ENCODE data around the gene FHIT. TPM values are rescaled to one million over a fixed set of nuclear protein-coding genes. Genes with fewer than 3 reads are reported as not detected.

FHIT gene
- total RNA-seq, 1 donor from 2014 or later: 21.5 TPM

- DNase-seq (no peak), ATAC-seq (ENCODE audit: poor library complexity) (no peak)
- intact Hi-C loops (cut with DNase I): no loop called here
Measured at GRCh38 chr3:60770532-60770931, 480.7 kb downstream of the FHIT start.

- DNase-seq (no peak), ATAC-seq (ENCODE audit: poor library complexity) (no peak)
- intact Hi-C loops (cut with DNase I): no loop called here
Measured at GRCh38 chr3:60767536-60767935, 483.7 kb downstream of the FHIT start.

GRCh38 chr3:60765776-60766175 is 485.5 kb downstream of the FHIT start:
- DNase-seq (no peak), ATAC-seq (ENCODE audit: poor library complexity) (no peak)
- intact Hi-C loops (cut with DNase I): no loop called here

GRCh38 chr3:60764870-60765269 is 486.4 kb downstream of the FHIT start:
- ATAC-seq (ENCODE audit: poor library complexity): no peak
- intact Hi-C loops (cut with DNase I): no loop called here
- no peak for DNase-seq

GRCh38 chr3:60760145-60760544 is 491.1 kb downstream of the FHIT start:
- ATAC-seq (ENCODE audit: poor library complexity) (no peak), DNase-seq (no peak)
- intact Hi-C loops (cut with DNase I): no loop called here

GRCh38 chr3:60759439-60759838 is 491.8 kb downstream of the FHIT start:
- intact Hi-C loops (cut with DNase I): no loop called here
- DNase-seq (no peak), ATAC-seq (ENCODE audit: poor library complexity) (no peak)

GRCh38 chr3:60758831-60759230 is 492.4 kb downstream of the FHIT start:
- intact Hi-C loops (cut with DNase I): no loop called here
- no peak for ATAC-seq (ENCODE audit: poor library complexity)
- DNase-seq: no peak

GRCh38 chr3:60758171-60758570 is 493.1 kb downstream of the FHIT start:
- ATAC-seq (ENCODE audit: poor library complexity) (no peak), DNase-seq (no peak)
- intact Hi-C loops (cut with DNase I): no loop called here

GRCh38 chr3:60757724-60758123 is 493.5 kb downstream of the FHIT start:
- DNase-seq (no peak), ATAC-seq (ENCODE audit: poor library complexity) (no peak)
- intact Hi-C loops (cut with DNase I): no loop called here

GRCh38 chr3:60756241-60757030 is 494.8 kb downstream of the FHIT start:
- no peak for ATAC-seq (ENCODE audit: poor library complexity)
- DNase-seq: no peak
- intact Hi-C loops (cut with DNase I): no loop called here

- ATAC-seq (ENCODE audit: poor library complexity): no peak
Measured at GRCh38 chr3:60755094-60755493, 496.2 kb downstream of the FHIT start.

GRCh38 chr3:60754617-60755016 is 496.6 kb downstream of the FHIT start:
- intact Hi-C loops (cut with DNase I): no loop called here
- ATAC-seq (ENCODE audit: poor library complexity) (no peak), DNase-seq (no peak)

More at GRCh38 chr3:60755094-60755493, 496.2 kb downstream of the FHIT start:
- no peak for DNase-seq
- intact Hi-C loops (cut with DNase I): no loop called here

- intact Hi-C loops (cut with DNase I): no loop called here
- DNase-seq (no peak), ATAC-seq (ENCODE audit: poor library complexity) (no peak)
Measured at GRCh38 chr3:60752809-60753208, 498.4 kb downstream of the FHIT start.

GRCh38 chr3:60746695-60747416 is 504.4 kb downstream of the FHIT start:
- ATAC-seq (ENCODE audit: poor library complexity) (no peak), DNase-seq (no peak)
- intact Hi-C loops (cut with DNase I): no loop called here

GRCh38 chr3:60746043-60746638 is 505.1 kb downstream of the FHIT start:
- intact Hi-C loops (cut with DNase I): no loop called here
- no peak for ATAC-seq (ENCODE audit: poor library complexity)
- DNase-seq: no peak

GRCh38 chr3:60743631-60744164 is 507.6 kb downstream of the FHIT start:
- DNase-seq: no peak
- intact Hi-C loops (cut with DNase I): no loop called here
- ATAC-seq (ENCODE audit: poor library complexity): peak; percentile 81

- DNase-seq: peak; percentile 53
- peak; percentile 81 for ATAC-seq (ENCODE audit: poor library complexity)
- intact Hi-C loops (cut with DNase I): no loop called here
Measured at GRCh38 chr3:60742606-60743145, 508.6 kb downstream of the FHIT start.

- intact Hi-C loops (cut with DNase I): no loop called here
- no peak for ATAC-seq (ENCODE audit: poor library complexity)
- no peak for DNase-seq
Measured at GRCh38 chr3:60737633-60738399, 513.4 kb downstream of the FHIT start.

- intact Hi-C loops (cut with DNase I): no loop called here
- no peak for DNase-seq
- ATAC-seq (ENCODE audit: poor library complexity): no peak
Measured at GRCh38 chr3:60730371-60730770, 520.9 kb downstream of the FHIT start.
